ENCODE data around the gene MFSD11. TPM values are rescaled to one million over a fixed set of nuclear protein-coding genes. Genes with fewer than 3 reads are reported as not detected.

MFSD11 gene
- total and polyA plus RNA-seq, 2 of the 4 experiments (the other 2 are of a cell fraction): 12.3 to 16.1 TPM

- Histone ChIP-seq H4K5ac (ENCODE audit: low read depth, low read length) (no peak overlapping the region), H3K9ac (ENCODE audit: low read depth, low read length) (no peak overlapping the region), H3K23ac (ENCODE audit: low read depth, low read length) (no peak overlapping the region), H3K56ac (ENCODE audit: extremely low read depth, insufficient read depth, low read length) (no peak overlapping the region), H2AK9ac (replicated peaks; ENCODE audit: low read depth, low read length, poor library complexity) (no peak overlapping the region), H3K9me1 (ENCODE audit: insufficient read depth, low read length) (no peaks in the 10 kb centered on the region), H3K4me1 (ENCODE audit: control insufficient read depth, insufficient read depth, low read length) (no peaks in the 10 kb centered on the region), H3K4me3 (ENCODE audit: insufficient read depth, low read depth, low read length) (no peak overlapping the region), H3K79me1 (ENCODE audit: low read depth in 1 of 2, low read length in 2 of 2) (no peaks in the 10 kb centered on the region), H4K91ac (ENCODE audit: insufficient read depth, low read depth, low read length) (no peak overlapping the region), H2BK5ac (ENCODE audit: low read depth, low read length, poor library complexity, severe bottlenecking) (no peak overlapping the region), H2AFZ (replicated peaks; ENCODE audit: low read length, poor library complexity) (no peak overlapping the region), H3K36me3 (ENCODE audit: control insufficient read depth, insufficient read depth, low read length) (no peaks in the 10 kb centered on the region), H3K9me3 (ENCODE audit: control insufficient read depth, insufficient read depth, low read length) (no peaks in the 10 kb centered on the region), H3K4me2 (ENCODE audit: low read depth, low read length) (no peak overlapping the region), H4K20me1 (ENCODE audit: insufficient read depth, low read length) (no peaks in the 10 kb centered on the region), H3K4ac (ENCODE audit: low read depth, low read length) (no peak overlapping the region), H3K27ac (ENCODE audit: insufficient read depth, low read length) (no peak overlapping the region), H2AK5ac (ENCODE audit: low read depth, low read length) (no peak overlapping the region), H3K18ac (ENCODE audit: low read depth, low read length) (no peak overlapping the region), H2BK120ac (ENCODE audit: low read depth, low read length) (no peak overlapping the region), H3K14ac (replicated peaks; ENCODE audit: low read depth, low read length) (no peak overlapping the region), H2BK20ac (ENCODE audit: low read depth, low read length) (no peak overlapping the region), H2BK15ac (ENCODE audit: low read depth, low read length) (no peak overlapping the region), H4K8ac (ENCODE audit: low read depth in 2 of 2, low read length in 2 of 2) (no peak overlapping the region), H3K27me3 (ENCODE audit: control insufficient read depth, insufficient read depth, low read length) (peaks cover 7% of the 10 kb centered on the region)
- no TSS peak for BruUV-seq (replicated peaks)
- in situ Hi-C loops (cut with MboI; ENCODE audit: low sequenced_read_pairs): no loop called here
- dilution Hi-C loops (cut with HindIII; ENCODE audit: low sequenced_read_pairs, unreplicated experiment): no loop called here
- CTCF ChIA-PET: no interaction called here
- no peak for TF ChIP-seq CHD1 (IDR thresholded peaks at IDR 0.05; ENCODE audit: low read depth, low read length)
- DNase-seq: no peak
- intact Hi-C loops (cut with micrococcal nuclease): no loop called here
- ATAC-seq (ENCODE audit: low read depth): no peak
- POLR2A ChIA-PET (ENCODE audit: unreplicated experiment): no interaction called here
- WGBS, 2 experiments (ENCODE audit: extremely low coverage in 2 of 2, insufficient read length in 1 of 2): no CpG with 5 or more reads among the region's 4 CpGs
Observed at GRCh38 chr17:76808326-76808725, 70.4 kb downstream of the MFSD11 start.

Measured in IMR-90 (cell line).